ENCODE measurements around the gene BSDC1.

Gene BSDC1

GRCh38 chr1:32346532-32347157, 47.6 kb downstream of the BSDC1 start:
- Histone ChIP-seq H3K9me3 (ENCODE audit: control extremely low read depth in 1 of 5, control insufficient read depth in 4 of 5, insufficient read depth in 2 of 5, low read depth in 1 of 5, low read length in 4 of 5) (no peaks in the 10 kb centered on the region), H3K36me3 (ENCODE audit: control insufficient read depth in 4 of 4, insufficient read depth in 4 of 4, low read length in 3 of 4) (no peaks in the 10 kb centered on the region), H3K4me3 (ENCODE audit: control insufficient read depth in 1 of 7, extremely low read depth in 1 of 7, insufficient read depth in 4 of 7, low read depth in 2 of 7, low read length in 6 of 7) (no peak overlapping the region), H3K27ac (ENCODE audit: insufficient read depth in 1 of 2, low read depth in 1 of 2, low read length in 2 of 2, poor library complexity in 1 of 2, severe bottlenecking in 2 of 2) (no peak overlapping the region), H3K4me1 (ENCODE audit: control extremely low read depth in 1 of 4, control insufficient read depth in 4 of 4, insufficient read depth in 4 of 4, low read length in 3 of 4) (peaks cover 7 to 42% (median 38%) of the 10 kb centered on the region in 4 experiments), H3K27me3 (replicated peaks in 2 of 5; ENCODE audit: control insufficient read depth in 4 of 5, insufficient read depth in 5 of 5, low read length in 4 of 5) (peaks cover 0 to 2% (median 0%) of the 10 kb centered on the region in 5 experiments)
- 98% methylated on average over 6 of the region's 9 CpGs for WGBS (ENCODE audit: insufficient coverage)
- ChIA-PET POLR2A (interaction anchor here (5.2 kb wide), 1 partner anchor 10 kb away, joined by 27 read pairs; the partner anchor contains the start of gene MARCKSL1), CTCF (interaction anchor here (0.7 to 4.8 kb wide), 3 partner anchors 10 to 250 kb away, joined by 3 to 29 read pairs (median 5); partner anchors contain the start of gene MARCKSL1)
- no peak for DNase-seq

DNA sequence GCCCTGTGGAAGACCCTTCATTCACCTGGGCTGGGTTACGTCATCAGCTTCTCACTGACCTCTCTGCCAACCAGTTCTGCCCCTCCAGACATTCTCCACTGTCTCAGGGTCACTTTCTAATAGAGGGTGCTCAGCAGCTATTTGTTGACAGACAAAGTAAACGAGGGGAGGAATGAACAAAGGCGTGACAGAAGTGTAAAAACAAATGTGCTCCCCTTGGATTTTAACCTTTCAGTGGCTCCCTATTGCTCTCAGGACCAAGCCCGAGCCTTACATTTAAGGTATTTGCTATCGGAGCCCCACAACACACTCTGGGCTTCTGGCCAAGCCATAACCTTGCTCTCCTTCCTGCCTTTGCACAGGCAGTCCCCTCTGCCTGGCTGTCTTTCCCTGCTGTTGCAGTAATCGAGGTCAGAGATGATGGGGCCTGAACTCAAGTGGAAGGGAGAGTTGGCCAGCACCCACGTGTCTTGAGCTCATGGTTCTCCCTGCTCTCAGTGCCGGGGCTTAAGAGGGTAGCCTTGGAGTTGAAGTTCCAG, 48.9 kb downstream of the BSDC1 start:
- H3K4me1 ChIP-seq (ENCODE audit: control extremely low read depth in 1 of 4, control insufficient read depth in 4 of 4, insufficient read depth in 4 of 4, low read length in 3 of 4): peaks cover 7 to 37% (median 31%) of the 10 kb centered on the region in 4 experiments
- H3K9me3 ChIP-seq (ENCODE audit: control extremely low read depth in 1 of 5, control insufficient read depth in 4 of 5, insufficient read depth in 2 of 5, low read depth in 1 of 5, low read length in 4 of 5): no peaks in the 10 kb centered on the region
- DNase-seq: peak; percentile 48 to 76 (median 75)
- no peak overlapping the region for H3K27ac ChIP-seq (ENCODE audit: insufficient read depth in 1 of 2, low read depth in 1 of 2, low read length in 2 of 2, poor library complexity in 1 of 2, severe bottlenecking in 2 of 2)
- ChIA-PET POLR2A (interaction anchor here (5.2 kb wide), 1 partner anchor 9 kb away, joined by 27 read pairs; the partner anchor contains the start of gene MARCKSL1), CTCF (interaction anchor here (0.5 to 4.8 kb wide), 3 partner anchors 9 to 27 kb away, joined by 3 to 29 read pairs (median 5); partner anchors contain the start of gene MARCKSL1)
- H3K27me3 ChIP-seq (replicated peaks in 2 of 5; ENCODE audit: control insufficient read depth in 4 of 5, insufficient read depth in 5 of 5, low read length in 4 of 5): peaks cover 0 to 5% (median 0%) of the 10 kb centered on the region in 5 experiments
- H3K36me3 ChIP-seq (ENCODE audit: control insufficient read depth in 4 of 4, insufficient read depth in 4 of 4, low read length in 3 of 4): no peaks in the 10 kb centered on the region
- H3K4me3 ChIP-seq (ENCODE audit: control insufficient read depth in 1 of 7, extremely low read depth in 1 of 7, insufficient read depth in 4 of 7, low read depth in 2 of 7, low read length in 6 of 7): no peak overlapping the region
- 14% methylated on average over 8 of the region's 8 CpGs for WGBS (ENCODE audit: insufficient coverage)

GRCh38 chr1:32342704-32343103, 51.5 kb downstream of the BSDC1 start:
- POLR2A ChIA-PET: no interaction called here
- Histone ChIP-seq H3K36me3 (ENCODE audit: control insufficient read depth in 4 of 4, insufficient read depth in 4 of 4, low read length in 3 of 4) (peaks cover 0 to 3% (median 0%) of the 10 kb centered on the region in 4 experiments), H3K4me3 (ENCODE audit: control insufficient read depth in 1 of 7, extremely low read depth in 1 of 7, insufficient read depth in 4 of 7, low read depth in 2 of 7, low read length in 6 of 7) (no peak overlapping the region), H3K9me3 (ENCODE audit: control extremely low read depth in 1 of 5, control insufficient read depth in 4 of 5, insufficient read depth in 2 of 5, low read depth in 1 of 5, low read length in 4 of 5) (no peaks in the 10 kb centered on the region), H3K27me3 (replicated peaks in 2 of 5; ENCODE audit: control insufficient read depth in 4 of 5, insufficient read depth in 5 of 5, low read length in 4 of 5) (peaks cover 0 to 7% (median 0%) of the 10 kb centered on the region in 5 experiments), H3K27ac (ENCODE audit: insufficient read depth in 1 of 2, low read depth in 1 of 2, low read length in 2 of 2, poor library complexity in 1 of 2, severe bottlenecking in 2 of 2) (no peak overlapping the region), H3K4me1 (ENCODE audit: control extremely low read depth in 1 of 4, control insufficient read depth in 4 of 4, insufficient read depth in 4 of 4, low read length in 3 of 4) (peaks cover 0 to 40% (median 32%) of the 10 kb centered on the region in 4 experiments)
- DNase-seq: no peak
- CTCF ChIA-PET: interaction anchor here (0.7 to 1.3 kb wide), 3 partner anchors 9 to 29 kb away, joined by 3 to 5 read pairs (median 4); no protein-coding TSS in a partner anchor
- WGBS (ENCODE audit: insufficient coverage): 100% methylated on average over 4 of the region's 10 CpGs

DNA sequence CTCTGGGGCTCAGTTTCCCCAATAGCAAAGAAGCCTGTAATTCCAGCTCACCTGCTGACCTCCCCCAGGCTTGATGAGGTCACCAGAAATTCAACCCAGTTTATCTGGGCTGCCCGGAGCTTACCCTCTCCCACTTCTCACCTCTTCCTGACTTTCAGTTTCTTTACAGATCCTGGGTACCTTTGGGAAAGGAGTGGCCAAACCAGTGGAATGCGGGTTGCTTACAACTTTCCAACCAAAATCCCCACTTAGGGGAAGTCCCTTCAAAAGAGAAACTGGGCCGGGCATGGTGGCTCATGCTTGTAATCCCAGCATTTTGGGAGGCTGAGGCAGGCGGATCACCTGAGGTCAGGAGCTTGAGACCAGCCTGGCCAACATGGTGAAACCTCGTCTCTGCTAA, 52.3 kb downstream of the BSDC1 start:
- Histone ChIP-seq H3K27ac (ENCODE audit: insufficient read depth in 1 of 2, low read depth in 1 of 2, low read length in 2 of 2, poor library complexity in 1 of 2, severe bottlenecking in 2 of 2) (no peak overlapping the region), H3K4me1 (ENCODE audit: control extremely low read depth in 1 of 4, control insufficient read depth in 4 of 4, insufficient read depth in 4 of 4, low read length in 3 of 4) (peaks cover 0 to 47% (median 40%) of the 10 kb centered on the region in 4 experiments), H3K36me3 (ENCODE audit: control insufficient read depth in 4 of 4, insufficient read depth in 4 of 4, low read length in 3 of 4) (peaks cover 0 to 3% (median 0%) of the 10 kb centered on the region in 4 experiments), H3K9me3 (ENCODE audit: control extremely low read depth in 1 of 5, control insufficient read depth in 4 of 5, insufficient read depth in 2 of 5, low read depth in 1 of 5, low read length in 4 of 5) (no peaks in the 10 kb centered on the region), H3K4me3 (ENCODE audit: control insufficient read depth in 1 of 7, extremely low read depth in 1 of 7, insufficient read depth in 4 of 7, low read depth in 2 of 7, low read length in 6 of 7) (no peak overlapping the region), H3K27me3 (replicated peaks in 2 of 5; ENCODE audit: control insufficient read depth in 4 of 5, insufficient read depth in 5 of 5, low read length in 4 of 5) (peaks cover 0 to 7% (median 0%) of the 10 kb centered on the region in 5 experiments)
- POLR2A ChIA-PET: interaction anchor here (1.6 kb wide), 1 partner anchor 9 kb away, joined by 4 read pairs; no protein-coding TSS in a partner anchor
- CTCF ChIA-PET: interaction anchor here (0.7 to 1.5 kb wide), 5 partner anchors 9 to 93 kb away, joined by 3 to 5 read pairs (median 4); no protein-coding TSS in a partner anchor
- no peak for DNase-seq
- WGBS (ENCODE audit: insufficient coverage): 91% methylated on average over 5 of the region's 5 CpGs

GRCh38 chr1:32341186-32341757, 53.0 kb downstream of the BSDC1 start:
- WGBS (ENCODE audit: insufficient coverage): 96% methylated on average over 9 of the region's 11 CpGs
- Histone ChIP-seq H3K27me3 (replicated peaks in 2 of 5; ENCODE audit: control insufficient read depth in 4 of 5, insufficient read depth in 5 of 5, low read length in 4 of 5) (peaks cover 0 to 9% (median 0%) of the 10 kb centered on the region in 5 experiments), H3K36me3 (ENCODE audit: control insufficient read depth in 4 of 4, insufficient read depth in 4 of 4, low read length in 3 of 4) (peaks cover 0 to 3% (median 0%) of the 10 kb centered on the region in 4 experiments)

DNA sequence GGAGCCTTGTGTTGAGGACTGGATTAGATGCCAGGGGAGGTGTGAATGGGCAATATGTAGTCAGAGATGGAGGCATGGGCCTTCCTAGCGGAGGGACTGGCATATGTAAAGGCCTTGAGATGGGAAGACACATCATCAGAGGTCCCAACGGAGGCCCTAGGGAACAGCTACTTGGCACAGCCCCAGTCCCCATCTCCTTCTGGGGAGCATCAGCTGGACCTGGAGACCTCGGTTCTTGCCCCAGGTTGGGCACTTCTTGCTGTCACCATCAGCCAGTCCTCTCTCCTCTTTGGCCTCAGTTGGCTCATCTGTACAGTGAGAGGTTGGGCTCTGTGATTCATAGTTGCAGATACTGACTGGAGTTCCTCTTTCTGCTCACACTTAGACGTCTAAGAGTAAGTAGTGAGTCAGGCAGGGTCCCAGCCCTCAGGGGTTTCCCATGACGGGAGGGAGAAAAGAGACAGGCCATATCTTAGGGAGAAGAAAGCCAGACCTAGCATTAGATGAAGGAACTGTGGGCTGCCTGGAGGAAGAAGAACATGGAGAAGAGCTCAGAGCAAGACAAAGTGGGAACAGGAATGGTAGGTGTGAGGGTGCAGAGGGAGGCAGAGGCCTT, 54.8 kb downstream of the BSDC1 start:
- H3K4me1 ChIP-seq (ENCODE audit: control extremely low read depth in 1 of 4, control insufficient read depth in 4 of 4, insufficient read depth in 4 of 4, low read length in 3 of 4): peaks cover 0 to 49% (median 46%) of the 10 kb centered on the region in 4 experiments
- ChIA-PET POLR2A (interaction anchor here (1.0 kb wide), 1 partner anchor 55 kb away, joined by 3 read pairs; the partner anchor contains the start of gene BSDC1), CTCF (interaction anchor here (0.8 kb wide), 1 partner anchor 16 kb away, joined by 3 read pairs; no protein-coding TSS in a partner anchor)
- 64% methylated on average over 3 of the region's 5 CpGs for WGBS (ENCODE audit: insufficient coverage)
- H3K4me3 ChIP-seq (ENCODE audit: control insufficient read depth in 1 of 7, extremely low read depth in 1 of 7, insufficient read depth in 4 of 7, low read depth in 2 of 7, low read length in 6 of 7): no peak overlapping the region
- no peaks in the 10 kb centered on the region for H3K9me3 ChIP-seq (ENCODE audit: control extremely low read depth in 1 of 5, control insufficient read depth in 4 of 5, insufficient read depth in 2 of 5, low read depth in 1 of 5, low read length in 4 of 5)
- no peak overlapping the region for H3K27ac ChIP-seq (ENCODE audit: insufficient read depth in 1 of 2, low read depth in 1 of 2, low read length in 2 of 2, poor library complexity in 1 of 2, severe bottlenecking in 2 of 2)
- DNase-seq: peak; percentile 54 to 90 (median 89)
- peaks cover 0 to 3% (median 0%) of the 10 kb centered on the region in 4 experiments for H3K36me3 ChIP-seq (ENCODE audit: control insufficient read depth in 4 of 4, insufficient read depth in 4 of 4, low read length in 3 of 4)
- peaks cover 0 to 7% (median 0%) of the 10 kb centered on the region in 5 experiments for H3K27me3 ChIP-seq (replicated peaks in 2 of 5; ENCODE audit: control insufficient read depth in 4 of 5, insufficient read depth in 5 of 5, low read length in 4 of 5)

More at GRCh38 chr1:32341186-32341757, 53.0 kb downstream of the BSDC1 start:
- DNase-seq: no peak
- ChIA-PET POLR2A (interaction anchor here (0.6 to 1.6 kb wide), 2 partner anchors 10 to 11 kb away, joined by 4 to 6 read pairs; no protein-coding TSS in a partner anchor), CTCF (interaction anchor here (1.1 to 1.5 kb wide), 4 partner anchors 10 to 92 kb away, joined by 3 to 5 read pairs (median 4); no protein-coding TSS in a partner anchor)
- Histone ChIP-seq H3K4me3 (ENCODE audit: control insufficient read depth in 1 of 7, extremely low read depth in 1 of 7, insufficient read depth in 4 of 7, low read depth in 2 of 7, low read length in 6 of 7) (no peak overlapping the region), H3K4me1 (ENCODE audit: control extremely low read depth in 1 of 4, control insufficient read depth in 4 of 4, insufficient read depth in 4 of 4, low read length in 3 of 4) (peaks cover 0 to 53% (median 47%) of the 10 kb centered on the region in 4 experiments), H3K27ac (ENCODE audit: insufficient read depth in 1 of 2, low read depth in 1 of 2, low read length in 2 of 2, poor library complexity in 1 of 2, severe bottlenecking in 2 of 2) (no peak overlapping the region), H3K9me3 (ENCODE audit: control extremely low read depth in 1 of 5, control insufficient read depth in 4 of 5, insufficient read depth in 2 of 5, low read depth in 1 of 5, low read length in 4 of 5) (no peaks in the 10 kb centered on the region)

Data from common myeloid progenitor, CD34-positive (primary cell).